GM19238 (cell line): ENCODE results near the gene C1D.
A peak's percentile ranks its signal among the peaks of the same experiment; 100 is the strongest.
"Not testable (repeated sequence)": the region's sequence is repeated elsewhere in the genome, so short reads cannot be mapped to it uniquely, and the experiment has no call there.

ENCODE experiments used
- DNase-seq: peaks from one replicate; pipeline ENCODE4 v3.0.0; 2011; ENCODE audit warnings: low spot score; ENCODE audit not compliant: insufficient read length

Gene C1D

GRCh38 chr2:68062680-68063387, at the start of gene C1D:
TSS of gene C1D (minus strand) at chr2:68063004. CDS start at chr2:68047310, 15,694 bp downstream.
- peak; percentile 66 for DNase-seq

- DNase-seq, result no peak
Observed at GRCh38 chr2:68110102-68110501, 47.3 kb upstream of the C1D start.

GRCh38 chr2:68108120-68108519, 45.3 kb upstream of the C1D start:
- no peak for DNase-seq

GRCh38 chr2:68107475-68107874, 44.7 kb upstream of the C1D start:
- no peak for DNase-seq

- no peak for DNase-seq
Observed at GRCh38 chr2:68104111-68104835, 41.5 kb upstream of the C1D start.

GRCh38 chr2:68103709-68104055, 40.9 kb upstream of the C1D start:
- DNase-seq, result no peak

GRCh38 chr2:68103030-68103708, 40.4 kb upstream of the C1D start:
- no peak for DNase-seq

- DNase-seq, result no peak
Observed at GRCh38 chr2:68100189-68100588, 37.4 kb upstream of the C1D start.

- no peak for DNase-seq
Observed at GRCh38 chr2:68099260-68099659, 36.5 kb upstream of the C1D start.

- no peak for DNase-seq
Observed at GRCh38 chr2:68098291-68098797, 35.5 kb upstream of the C1D start.

- no peak for DNase-seq
Observed at GRCh38 chr2:68094111-68094510, 31.3 kb upstream of the C1D start.

- no peak for DNase-seq
Observed at GRCh38 chr2:68093634-68094033, 30.8 kb upstream of the C1D start.

GRCh38 chr2:68091439-68092034, 28.7 kb upstream of the C1D start:
- DNase-seq, result no peak

- no peak for DNase-seq
Observed at GRCh38 chr2:68089961-68090360, 27.2 kb upstream of the C1D start.

- no peak for DNase-seq
Observed at GRCh38 chr2:68088940-68089339, 26.1 kb upstream of the C1D start.

GRCh38 chr2:68086166-68086565, 23.4 kb upstream of the C1D start:
- DNase-seq, result no peak

- no peak for DNase-seq
Observed at GRCh38 chr2:68083346-68083745, 20.5 kb upstream of the C1D start.

GRCh38 chr2:68074050-68074449, 11.2 kb upstream of the C1D start:
- no peak for DNase-seq

GRCh38 chr2:68063797-68064646, 1.2 kb upstream of the C1D start:
- DNase-seq, result not testable (repeated sequence)

GRCh38 chr2:68060652-68061051, 2.2 kb downstream of the C1D start:
- no peak for DNase-seq
